Tibial artery (tissue), 4 donors: ENCODE data around the gene IKZF5.

Experiments
- DNase-seq, 2 donors: peaks; one replicate each; pipeline ENCODE4 v3.0.0-alpha.2; 2019
- H3K27ac ChIP-seq, 2 donors: fragments of 200-600 bp; sonication (generic) in 1 of 2; 1 replicate in 1 of 2; 2 replicates in 1 of 2; pipeline ENCODE4 v1.5.1; 2018 to 2019; ENCODE audit warnings: mild to moderate bottlenecking in 1 of 2
- H3K27me3 ChIP-seq, 2 donors: fragments of 200-600 bp; sonication (generic) in 1 of 2; one replicate each; pipeline versions ENCODE4 v1.5.1 to v1.6.0; 2016 to 2019
- H3K36me3 ChIP-seq, 3 donors: fragments of 200-600 bp; sonication (generic) in 2 of 3; one replicate each; pipeline ENCODE4 v1.5.1; 2016 to 2019; ENCODE audit warnings: mild to moderate bottlenecking in 2 of 3
- H3K4me1 ChIP-seq, 4 donors: fragments of 200-600 bp; sonication (generic) in 2 of 4; 1 replicate in 3 of 4; 2 replicates in 1 of 4; pipeline ENCODE4 v1.5.1; 2016 to 2019
- H3K4me3 ChIP-seq, 2 donors: fragments of 200-600 bp; sonication (generic) in 1 of 2; 1 replicate in 1 of 2; 2 replicates in 1 of 2; pipeline ENCODE4 v1.5.1; 2018 to 2019; ENCODE audit warnings: mild to moderate bottlenecking in 2 of 2
- H3K9me3 ChIP-seq, 3 donors: fragments of 200-600 bp; sonication (generic) in 1 of 3; one replicate each; pipeline ENCODE4 v1.5.1; 2016 to 2019
- CTCF ChIP-seq, 2 experiments: fragments of 200-600 bp in 1 of 2; fragments of 450-650 bp in 1 of 2; IDR thresholded peaks; one replicate each; pipeline ENCODE4 v1.5.1; 2017 to 2019; ENCODE audit warnings: antibody characterized with exemption in 2 of 2, mild to moderate bottlenecking in 1 of 2, moderate library complexity in 1 of 2
- intact Hi-C: fragments of 100-400 bp; cut with DNase I; formaldehyde crosslinking; loops from one replicate; pipeline ENCODE4 v1.15.0; 2023; ENCODE audit warnings: low total_unique reads

IKZF5 gene

GRCh38 chr10:123042708-123043408, 34.3 kb upstream of the IKZF5 start:
- DNase-seq: no peak
- H3K4me3 ChIP-seq: no peak overlapping the region
- H3K27me3 ChIP-seq: no peaks in the 10 kb centered on the region
- no peak for TF ChIP-seq CTCF (IDR thresholded peaks at IDR 0.05)
- no peaks in the 10 kb centered on the region for H3K4me1 ChIP-seq
- no peaks in the 10 kb centered on the region for H3K9me3 ChIP-seq
- H3K36me3 ChIP-seq: peaks cover 27 to 60% (median 35%) of the 10 kb centered on the region in 3 donors
- intact Hi-C loops: no loop called here
- H3K27ac ChIP-seq: no peak overlapping the region

- no peaks in the 10 kb centered on the region for H3K9me3 ChIP-seq
- intact Hi-C loops: no loop called here
- H3K36me3 ChIP-seq: peaks cover 37 to 68% (median 47%) of the 10 kb centered on the region in 3 donors
- no peaks in the 10 kb centered on the region for H3K27me3 ChIP-seq
- H3K4me1 ChIP-seq: no peaks in the 10 kb centered on the region
- H3K27ac ChIP-seq: no peak overlapping the region
- no peak overlapping the region for H3K4me3 ChIP-seq
- DNase-seq: no peak
- no peak for TF ChIP-seq CTCF (IDR thresholded peaks at IDR 0.05)
Observed at GRCh38 chr10:123039632-123039930, 31.0 kb upstream of the IKZF5 start.

GRCh38 chr10:123038782-123039631, 30.4 kb upstream of the IKZF5 start:
- Histone ChIP-seq H3K36me3 (peaks cover 34 to 67% (median 41%) of the 10 kb centered on the region in 3 donors), H3K9me3 (no peaks in the 10 kb centered on the region), H3K4me3 (no peak overlapping the region), H3K27ac (no peak overlapping the region), H3K4me1 (no peaks in the 10 kb centered on the region), H3K27me3 (no peaks in the 10 kb centered on the region)
- intact Hi-C loops: no loop called here
- TF ChIP-seq CTCF (IDR thresholded peaks at IDR 0.05): no peak
- DNase-seq: no peak

GRCh38 chr10:123035467-123036086, 27.0 kb upstream of the IKZF5 start:
- Histone ChIP-seq H3K27ac (no peak overlapping the region), H3K4me3 (no peak overlapping the region), H3K4me1 (no peaks in the 10 kb centered on the region), H3K9me3 (no peaks in the 10 kb centered on the region), H3K36me3 (peaks cover 19 to 40% (median 29%) of the 10 kb centered on the region in 3 donors), H3K27me3 (no peaks in the 10 kb centered on the region)
- DNase-seq: no peak
- TF ChIP-seq CTCF (IDR thresholded peaks at IDR 0.05): no peak
- intact Hi-C loops: no loop called here

GRCh38 chr10:123034332-123034731, 25.7 kb upstream of the IKZF5 start:
- Histone ChIP-seq H3K9me3 (no peaks in the 10 kb centered on the region), H3K4me3 (no peak overlapping the region), H3K27ac (no peak overlapping the region), H3K36me3 (peaks cover 19 to 36% (median 29%) of the 10 kb centered on the region in 3 donors), H3K4me1 (no peaks in the 10 kb centered on the region), H3K27me3 (no peaks in the 10 kb centered on the region)
- intact Hi-C loops: no loop called here
- no peak for DNase-seq
- no peak for TF ChIP-seq CTCF (IDR thresholded peaks at IDR 0.05)
